GM12873 (cell line): ENCODE measurements around the gene HID1.

ENCODE experiments used
- CTCF ChIP-seq: IDR thresholded peaks from 2 replicates; pipeline ENCODE4 v1.5.1; 2012; ENCODE audit warnings: low read depth, mild to moderate bottlenecking, moderate library complexity, low read length, control low read depth; ENCODE audit not compliant: insufficient read depth; ENCODE audit errors: missing control alignments

Gene HID1

GRCh38 chr17:74907012-74907411, 65.5 kb downstream of the HID1 start:
- TF ChIP-seq CTCF: no peak

GRCh38 chr17:74904687-74905409, 67.7 kb downstream of the HID1 start:
- TF ChIP-seq CTCF: no peak

- no peak for TF ChIP-seq CTCF
These were observed 68.9 kb downstream of the HID1 start for GRCh38 chr17:74903671-74904070.

GRCh38 chr17:74903034-74903433, 69.5 kb downstream of the HID1 start:
- no peak for TF ChIP-seq CTCF

DNA sequence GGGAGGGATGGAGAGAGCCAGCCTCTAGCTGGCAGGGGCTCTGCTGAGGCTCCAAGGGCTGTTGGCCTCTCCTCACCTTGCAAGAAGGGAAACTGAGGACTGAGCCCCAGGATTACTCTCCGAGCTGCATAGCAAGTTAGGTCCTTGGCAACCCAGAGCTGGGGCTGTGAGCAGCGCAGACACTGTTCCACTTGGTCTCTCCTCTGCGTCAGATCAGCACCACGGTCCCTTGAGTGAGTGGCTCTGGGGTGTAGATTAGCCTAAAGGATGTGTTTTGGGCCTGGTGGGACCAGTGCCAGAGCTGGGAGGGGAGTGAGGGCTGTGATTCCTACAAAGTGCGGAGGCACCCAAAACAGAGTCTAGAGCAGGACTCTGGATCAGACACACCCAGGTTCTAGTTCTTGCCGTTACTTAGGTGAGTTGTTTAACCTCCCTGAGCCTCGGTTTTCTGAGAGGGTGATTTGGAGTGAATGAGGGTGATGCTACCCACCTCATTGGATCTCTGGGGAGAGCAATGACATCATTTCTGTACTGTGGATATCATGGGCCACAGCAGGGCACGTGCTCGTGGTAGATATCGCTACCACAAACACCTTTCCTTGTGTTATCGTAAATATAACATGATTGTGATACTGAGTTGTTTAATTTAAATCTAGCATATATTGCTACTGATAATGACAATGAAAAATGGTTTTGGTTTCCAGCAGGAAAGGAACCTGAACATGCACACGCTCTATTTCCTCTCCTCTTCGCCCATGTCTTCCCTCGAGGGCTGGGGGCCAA, 71.0 kb downstream of the HID1 start:
- TF ChIP-seq CTCF: no peak
